Lower lobe of right lung (tissue), 2 donors: Measurements from ENCODE around the gene BOD1L2. TPM values are rescaled to one million over a fixed set of nuclear protein-coding genes. Genes with fewer than 3 reads are reported as not detected.

Source experiments
- ATAC-seq, 2 donors: fragments of 200-7000 bp; cut with Tn5 transposase; one replicate each; pipeline ENCODE4 v1.9.1; 2020 to 2022; ENCODE audit warnings: mild to moderate bottlenecking in 2 of 2, moderate library complexity in 2 of 2
- DNase-seq: peaks from one replicate; pipeline ENCODE4 v3.0.0-alpha.2; 2020
- H3K27ac ChIP-seq: fragments of 200-600 bp; one replicate; pipeline ENCODE4 v1.8.0; 2022
- H3K27me3 ChIP-seq: fragments of 200-600 bp; one replicate; pipeline ENCODE4 v1.8.0; 2022; ENCODE audit warnings: low read depth
- H3K36me3 ChIP-seq: fragments of 200-600 bp; one replicate; pipeline ENCODE4 v1.8.0; 2022; ENCODE audit warnings: mild to moderate bottlenecking
- H3K4me1 ChIP-seq: fragments of 200-600 bp; one replicate; pipeline ENCODE4 v1.8.0; 2022
- H3K4me3 ChIP-seq: fragments of 200-600 bp; one replicate; pipeline ENCODE4 v1.8.0; 2022; ENCODE audit warnings: mild to moderate bottlenecking
- H3K9me3 ChIP-seq: fragments of 200-600 bp; one replicate; pipeline ENCODE4 v1.8.0; 2022
- intact Hi-C: fragments of 100-400 bp; cut with DNase I; formaldehyde crosslinking; loops from one replicate; pipeline ENCODE4 v1.11.0; 2022
- total RNA-seq: library from RNA; stranded (reverse); fragmentation: NEBNext Ultra II Directional; extraction: Animal tissue kit (Norgen Biotek cat#: 25700); gene quantifications from one replicate; pipeline ENCODE4 v1.2.1, GENCODE V29; 2021
- TF ChIP-seq, protein P1 (sequence below): fragments of 200-600 bp; IDR thresholded peaks from one replicate; pipeline ENCODE4 v1.8.0; 2022; ENCODE audit warnings: antibody characterized with exemption, mild to moderate bottlenecking
- donor health status: DM: no; HTN: yes; CAD: no; lungs with severe emphysema.

BOD1L2 gene
- total RNA-seq, 1 donor from 2014 or later = not detected

DNA sequence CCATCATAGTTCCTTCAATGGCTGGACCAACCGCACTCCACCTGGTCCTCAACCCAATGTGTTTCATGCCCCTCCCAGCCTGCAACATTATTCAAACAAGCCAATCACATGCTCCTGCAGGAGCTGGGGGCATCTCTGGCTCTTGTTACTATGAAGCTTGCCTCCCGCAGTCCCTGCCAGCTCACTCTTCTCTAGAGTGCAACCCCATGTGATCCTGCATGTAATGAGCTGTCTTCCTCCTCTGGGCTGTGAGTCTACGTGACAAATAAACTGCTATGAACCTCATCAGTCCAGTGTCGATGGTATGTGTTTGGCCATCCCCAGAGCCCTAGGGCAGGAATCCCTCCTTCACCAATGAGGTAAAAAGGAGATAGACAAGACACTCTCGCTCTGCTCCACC lies 15.8 kb upstream of the BOD1L2 start:
- H3K27ac ChIP-seq = no peak overlapping the region
- H3K27me3 ChIP-seq = peaks cover 20% of the 10 kb centered on the region
- TF ChIP-seq, protein P1, sequence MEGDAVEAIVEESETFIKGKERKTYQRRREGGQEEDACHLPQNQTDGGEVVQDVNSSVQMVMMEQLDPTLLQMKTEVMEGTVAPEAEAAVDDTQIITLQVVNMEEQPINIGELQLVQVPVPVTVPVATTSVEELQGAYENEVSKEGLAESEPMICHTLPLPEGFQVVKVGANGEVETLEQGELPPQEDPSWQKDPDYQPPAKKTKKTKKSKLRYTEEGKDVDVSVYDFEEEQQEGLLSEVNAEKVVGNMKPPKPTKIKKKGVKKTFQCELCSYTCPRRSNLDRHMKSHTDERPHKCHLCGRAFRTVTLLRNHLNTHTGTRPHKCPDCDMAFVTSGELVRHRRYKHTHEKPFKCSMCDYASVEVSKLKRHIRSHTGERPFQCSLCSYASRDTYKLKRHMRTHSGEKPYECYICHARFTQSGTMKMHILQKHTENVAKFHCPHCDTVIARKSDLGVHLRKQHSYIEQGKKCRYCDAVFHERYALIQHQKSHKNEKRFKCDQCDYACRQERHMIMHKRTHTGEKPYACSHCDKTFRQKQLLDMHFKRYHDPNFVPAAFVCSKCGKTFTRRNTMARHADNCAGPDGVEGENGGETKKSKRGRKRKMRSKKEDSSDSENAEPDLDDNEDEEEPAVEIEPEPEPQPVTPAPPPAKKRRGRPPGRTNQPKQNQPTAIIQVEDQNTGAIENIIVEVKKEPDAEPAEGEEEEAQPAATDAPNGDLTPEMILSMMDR = no peak
- ATAC-seq (no peak), DNase-seq (no peak)
- H3K4me3 ChIP-seq = no peak overlapping the region
- H3K4me1 ChIP-seq = no peaks in the 10 kb centered on the region
- no peaks in the 10 kb centered on the region for H3K36me3 ChIP-seq
- intact Hi-C loops = no loop called here
- H3K9me3 ChIP-seq = no peaks in the 10 kb centered on the region

DNA sequence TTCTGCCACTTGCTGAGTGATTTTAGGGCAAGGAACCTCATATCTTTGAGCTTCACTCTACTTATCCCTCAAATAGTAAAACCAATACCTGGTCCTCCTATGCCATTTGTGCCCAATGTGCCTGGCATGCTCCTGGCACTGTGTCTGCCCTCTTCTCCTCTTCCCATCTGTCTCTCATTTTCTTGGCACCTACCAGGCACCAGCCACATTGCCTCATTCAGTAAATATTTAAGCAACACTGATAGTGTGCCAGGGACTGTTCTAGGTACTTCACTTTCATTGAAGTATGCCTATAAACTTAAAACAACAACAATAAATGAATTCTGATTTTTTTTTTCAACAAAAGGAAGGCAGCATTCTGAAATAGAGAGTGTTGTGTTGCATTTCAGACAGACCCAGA lies 15.1 kb upstream of the BOD1L2 start:
- TF ChIP-seq, protein P1 = no peak
- Histone ChIP-seq H3K9me3 (no peaks in the 10 kb centered on the region), H3K27me3 (peaks cover 19% of the 10 kb centered on the region), H3K27ac (no peak overlapping the region), H3K4me1 (no peaks in the 10 kb centered on the region), H3K4me3 (no peak overlapping the region), H3K36me3 (no peaks in the 10 kb centered on the region)
- intact Hi-C loops = no loop called here
- DNase-seq = no peak
- peak in 1 of 2 donors; percentile 52 for ATAC-seq

DNA sequence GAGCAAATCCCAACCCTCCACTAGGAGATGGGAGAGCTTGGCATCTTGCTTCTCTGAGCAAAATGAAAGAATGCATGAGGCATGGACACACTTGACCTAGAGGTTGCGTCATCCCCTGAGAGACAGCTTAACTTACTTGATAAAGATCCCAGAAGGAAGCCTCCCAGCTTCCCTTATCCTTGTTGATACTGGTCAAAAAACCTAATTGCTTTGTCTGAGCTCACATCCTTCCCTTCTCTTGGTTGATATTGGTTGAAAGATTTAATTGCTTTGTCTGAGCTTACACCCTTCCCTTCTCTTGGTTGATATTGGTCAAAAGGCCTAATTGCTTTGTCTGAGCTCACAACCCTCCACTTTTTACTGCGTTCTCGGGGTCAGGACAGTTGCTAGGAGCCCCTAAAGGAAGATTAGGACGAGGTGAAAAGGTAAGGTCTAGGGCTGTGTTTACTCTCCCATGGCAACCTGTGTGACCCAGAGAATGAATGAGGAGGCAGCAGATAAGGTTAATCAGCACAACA lies 12.2 kb upstream of the BOD1L2 start:
- ATAC-seq (peak in 1 of 2 donors; percentile 20), DNase-seq (no peak)
- TF ChIP-seq, protein P1 = no peak
- Histone ChIP-seq H3K4me1 (no peaks in the 10 kb centered on the region), H3K9me3 (no peaks in the 10 kb centered on the region), H3K27ac (no peak overlapping the region), H3K4me3 (no peak overlapping the region), H3K27me3 (peaks cover 7% of the 10 kb centered on the region), H3K36me3 (no peaks in the 10 kb centered on the region)
- intact Hi-C loops = no loop called here

DNA sequence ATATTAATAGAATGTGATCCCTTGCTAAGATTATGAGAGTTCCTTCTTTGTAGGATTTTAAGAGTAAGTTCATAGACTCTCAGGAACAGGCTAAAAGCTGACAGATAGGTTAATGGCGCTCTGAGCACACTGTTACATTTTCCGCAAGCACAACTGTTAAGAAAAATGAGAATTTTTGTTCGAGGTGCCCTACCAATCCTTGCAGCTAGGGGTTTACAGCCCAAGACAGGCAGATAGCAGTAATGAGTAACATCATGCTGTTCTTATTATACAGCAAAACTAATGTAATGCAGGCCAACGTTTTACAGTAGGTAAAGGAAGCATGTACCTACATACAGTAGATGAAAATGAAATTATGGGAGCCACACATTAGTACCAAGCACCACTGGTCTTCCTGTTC lies 11.2 kb upstream of the BOD1L2 start:
- H3K27ac ChIP-seq = no peak overlapping the region
- ATAC-seq (no peak), DNase-seq (no peak)
- no peaks in the 10 kb centered on the region for H3K36me3 ChIP-seq
- no peaks in the 10 kb centered on the region for H3K4me1 ChIP-seq
- TF ChIP-seq, protein P1 = no peak
- intact Hi-C loops = no loop called here
- no peak overlapping the region for H3K4me3 ChIP-seq
- no peaks in the 10 kb centered on the region for H3K9me3 ChIP-seq
- peaks cover 7% of the 10 kb centered on the region for H3K27me3 ChIP-seq

DNA sequence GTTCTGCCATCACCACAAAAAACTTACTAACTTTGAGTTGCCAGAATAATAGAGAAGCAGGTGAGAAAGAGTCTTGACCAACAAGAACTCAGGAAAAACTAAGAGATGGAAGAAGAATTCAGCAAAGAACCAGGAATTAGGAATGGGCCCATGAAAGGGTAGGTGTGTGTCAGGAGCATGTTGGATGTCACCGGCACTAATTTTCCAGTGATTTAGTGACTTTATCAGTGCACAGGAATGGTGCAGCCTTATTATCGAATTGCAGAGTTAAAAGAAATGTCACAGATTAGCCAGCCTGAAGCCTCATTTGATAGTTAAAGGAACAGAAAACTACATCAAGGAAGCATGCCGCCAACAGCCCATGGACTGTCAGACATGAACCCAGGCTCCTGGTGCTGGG lies 9.0 kb upstream of the BOD1L2 start:
- Histone ChIP-seq H3K27me3 (peaks cover 7% of the 10 kb centered on the region), H3K36me3 (no peaks in the 10 kb centered on the region)
- intact Hi-C loops = no loop called here

More for the DNA sequence above, 9.0 kb upstream of the BOD1L2 start:
- Histone ChIP-seq H3K27ac (no peak overlapping the region), H3K4me1 (no peaks in the 10 kb centered on the region), H3K4me3 (no peak overlapping the region), H3K9me3 (no peaks in the 10 kb centered on the region)
- TF ChIP-seq, protein P1 = no peak
- ATAC-seq (no peak), DNase-seq (no peak)
